GM18861 (cell line): ENCODE measurements around the gene SRGAP1.

Experiments used
- ATAC-seq: cut with Tn5 transposase; IDR thresholded peaks from one replicate; pipeline ENCODE4 v1.9.1; 2021; ENCODE audit not compliant: unreplicated experiment

Gene SRGAP1

GRCh38 chr12:63904653-63905052 is 60.2 kb downstream of the SRGAP1 start:
- ATAC-seq, result no peak

- ATAC-seq, result no peak
Measured at GRCh38 chr12:63905544-63905943, 61.0 kb downstream of the SRGAP1 start.

- no peak for ATAC-seq
Measured at GRCh38 chr12:63906876-63907275, 62.4 kb downstream of the SRGAP1 start.

- ATAC-seq, result no peak
Measured at GRCh38 chr12:63907561-63907960, 63.1 kb downstream of the SRGAP1 start.

GRCh38 chr12:63909746-63910145 is 65.2 kb downstream of the SRGAP1 start:
- ATAC-seq, result no peak

GRCh38 chr12:63911341-63911740 is 66.8 kb downstream of the SRGAP1 start:
- ATAC-seq, result no peak

- ATAC-seq, result no peak
Measured at GRCh38 chr12:63912651-63913050, 68.2 kb downstream of the SRGAP1 start.

GRCh38 chr12:63913929-63914328 is 69.4 kb downstream of the SRGAP1 start:
- ATAC-seq, result no peak

GRCh38 chr12:63915105-63915800 is 70.8 kb downstream of the SRGAP1 start:
- ATAC-seq, result no peak

GRCh38 chr12:63916561-63917476 is 72.3 kb downstream of the SRGAP1 start:
- ATAC-seq, result no peak

GRCh38 chr12:63917477-63917862 is 73.0 kb downstream of the SRGAP1 start:
- no peak for ATAC-seq

GRCh38 chr12:63917864-63918799 is 73.6 kb downstream of the SRGAP1 start:
- ATAC-seq, result peak; percentile 94

GRCh38 chr12:63918800-63919300 is 74.3 kb downstream of the SRGAP1 start:
- no peak for ATAC-seq

- ATAC-seq, result no peak
Measured at GRCh38 chr12:63919756-63920155, 75.3 kb downstream of the SRGAP1 start.

- no peak for ATAC-seq
Measured at GRCh38 chr12:63921157-63921556, 76.7 kb downstream of the SRGAP1 start.

- no peak for ATAC-seq
Measured at GRCh38 chr12:63922474-63922873, 78.0 kb downstream of the SRGAP1 start.

- ATAC-seq, result no peak
Measured at GRCh38 chr12:63924781-63925180, 80.3 kb downstream of the SRGAP1 start.

- ATAC-seq, result no peak
Measured at GRCh38 chr12:63927511-63927910, 83.0 kb downstream of the SRGAP1 start.

- peak; percentile 59 for ATAC-seq
Measured at GRCh38 chr12:63928305-63928704, 83.8 kb downstream of the SRGAP1 start.

GRCh38 chr12:63929426-63929825 is 84.9 kb downstream of the SRGAP1 start:
- no peak for ATAC-seq

- no peak for ATAC-seq
Measured at GRCh38 chr12:63930971-63931370, 86.5 kb downstream of the SRGAP1 start.
